Stimulated activated naive CD8-positive, alpha-beta T cell treated with anti-CD3 and anti-CD28 coated beads, Interleukin-15, Interleukin-2, amounts not matched to agents 100 ng/mL and 50 ng/mL, for 24 hours (primary cell): ENCODE results near the gene PPIP5K1.
"Not testable (repeated sequence)": the region's sequence is repeated elsewhere in the genome, so short reads cannot be mapped to it uniquely, and the experiment has no call there.

Experiments
- H3K27ac Mint-ChIP-seq: one replicate; pipeline ENCODE4 v1.8.0; 2021; ENCODE audit warnings: mild to moderate bottlenecking, mixed read lengths
- H3K27me3 Mint-ChIP-seq: one replicate; pipeline ENCODE4 v1.8.0; 2021; ENCODE audit warnings: mixed read lengths
- H3K36me3 Mint-ChIP-seq: one replicate; pipeline ENCODE4 v1.8.0; 2021; ENCODE audit warnings: low read depth, mixed read lengths
- H3K4me1 Mint-ChIP-seq: one replicate; pipeline ENCODE4 v1.8.0; 2021; ENCODE audit warnings: low read depth, mixed read lengths
- H3K4me3 Mint-ChIP-seq: one replicate; pipeline ENCODE4 v1.8.0; 2021; ENCODE audit warnings: mild to moderate bottlenecking, mixed read lengths
- H3K9me3 Mint-ChIP-seq: one replicate; pipeline ENCODE4 v1.8.0; 2021; ENCODE audit warnings: mixed read lengths

Gene PPIP5K1

GRCh38 chr15:43589778-43590466 is at the start of gene PPIP5K1:
TSS of gene PPIP5K1 (minus strand) at chr15:43590208. CDS start at chr15:43584504, 5,704 bp downstream.
- not testable (repeated sequence) for H3K27me3 Mint-ChIP-seq, H3K27ac Mint-ChIP-seq, H3K4me3 Mint-ChIP-seq, H3K9me3 Mint-ChIP-seq, H3K36me3 Mint-ChIP-seq, H3K4me1 Mint-ChIP-seq

GRCh38 chr15:43638464-43639204 is 48.6 kb upstream of the PPIP5K1 start:
- not testable (repeated sequence) for H3K36me3 Mint-ChIP-seq, H3K9me3 Mint-ChIP-seq, H3K4me3 Mint-ChIP-seq, H3K27me3 Mint-ChIP-seq, H3K4me1 Mint-ChIP-seq
- H3K27ac Mint-ChIP-seq: peak overlapping the region; percentile 75

DNA sequence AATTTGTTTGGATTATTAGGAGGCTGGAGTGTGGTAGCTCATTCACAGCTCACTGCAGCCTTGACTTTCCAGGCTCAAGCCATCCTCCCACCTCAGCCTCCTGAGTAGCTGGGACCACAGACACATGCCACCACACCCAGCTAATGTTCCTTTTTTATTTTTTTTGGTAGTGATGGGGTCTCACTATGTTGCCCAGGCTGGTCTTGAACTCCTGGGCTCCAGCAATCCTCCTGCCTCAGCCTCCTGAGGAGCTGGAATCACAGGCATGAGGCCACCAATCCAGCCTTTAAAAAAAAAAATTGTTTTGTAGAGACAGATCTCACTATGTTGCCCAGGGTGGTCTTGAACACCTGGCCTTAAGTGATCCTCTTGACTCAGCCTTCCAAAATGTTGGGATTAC is 36.9 kb upstream of the PPIP5K1 start:
- not testable (repeated sequence) for H3K36me3 Mint-ChIP-seq, H3K9me3 Mint-ChIP-seq, H3K27ac Mint-ChIP-seq, H3K4me3 Mint-ChIP-seq, H3K4me1 Mint-ChIP-seq, H3K27me3 Mint-ChIP-seq

GRCh38 chr15:43625106-43625505 is 35.1 kb upstream of the PPIP5K1 start:
- Mint-ChIP-seq H3K9me3 (no peaks in the 10 kb centered on the region), H3K4me1 (no peaks in the 10 kb centered on the region), H3K27me3 (peaks cover 2% of the 10 kb centered on the region), H3K4me3 (no peak overlapping the region), H3K27ac (no peak overlapping the region), H3K36me3 (no peaks in the 10 kb centered on the region)

GRCh38 chr15:43622068-43622799 is 32.2 kb upstream of the PPIP5K1 start:
- not testable (repeated sequence) for H3K27me3 Mint-ChIP-seq, H3K4me3 Mint-ChIP-seq, H3K9me3 Mint-ChIP-seq, H3K4me1 Mint-ChIP-seq, H3K27ac Mint-ChIP-seq, H3K36me3 Mint-ChIP-seq

DNA sequence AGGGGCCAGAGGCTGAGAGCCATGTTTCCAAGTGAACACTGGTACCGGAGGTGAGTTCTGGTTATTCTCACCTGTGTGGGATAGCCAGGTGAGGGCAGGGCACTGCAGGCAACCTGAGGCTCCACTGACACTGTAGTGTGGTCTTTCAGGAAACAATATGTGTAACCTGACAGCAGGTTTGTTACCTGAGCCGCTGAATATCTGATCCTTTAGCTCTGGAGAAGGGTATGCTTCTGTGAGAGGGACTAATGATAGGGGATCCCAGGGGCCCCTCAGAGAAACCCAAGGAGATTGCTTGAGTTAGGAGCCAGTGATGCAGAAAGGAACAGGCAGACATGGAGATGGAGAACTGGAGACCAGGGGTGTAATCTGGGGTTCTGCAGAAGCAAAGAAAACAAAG is 28.7 kb upstream of the PPIP5K1 start, which contains the start of gene STRC:
Gene STRC (minus strand): TSS at position 101 of the 400 bp plus-strand sequence. CDS start 78 bp downstream, at position 23.
- H3K27ac Mint-ChIP-seq, H3K9me3 Mint-ChIP-seq, H3K4me1 Mint-ChIP-seq, H3K27me3 Mint-ChIP-seq, H3K4me3 Mint-ChIP-seq, H3K36me3 Mint-ChIP-seq: not testable (repeated sequence)

GRCh38 chr15:43617750-43618149 is 27.7 kb upstream of the PPIP5K1 start:
- H3K27ac Mint-ChIP-seq, H3K36me3 Mint-ChIP-seq, H3K27me3 Mint-ChIP-seq, H3K9me3 Mint-ChIP-seq, H3K4me1 Mint-ChIP-seq, H3K4me3 Mint-ChIP-seq: not testable (repeated sequence)

DNA sequence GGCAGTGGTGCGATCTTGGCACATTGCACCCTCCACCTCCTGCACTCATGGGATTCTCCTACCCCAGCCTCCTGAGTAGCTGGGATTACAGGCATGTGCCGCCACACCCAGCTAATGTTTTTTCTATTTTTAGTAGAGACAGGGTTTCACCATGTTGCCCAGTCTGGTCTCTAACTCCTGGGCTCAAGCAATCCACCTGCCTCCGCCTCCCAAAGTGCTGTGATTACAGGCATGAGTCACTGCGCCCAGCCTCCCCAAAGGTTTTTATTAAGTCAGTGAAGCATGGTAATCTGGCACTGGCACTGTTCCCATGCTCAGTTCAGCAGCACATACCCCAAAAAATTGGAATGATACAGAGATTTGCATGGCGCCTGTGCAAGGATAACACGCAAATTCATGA is 12.2 kb upstream of the PPIP5K1 start:
- H3K27me3 Mint-ChIP-seq: peaks cover 34% of the 10 kb centered on the region
- H3K36me3 Mint-ChIP-seq, H3K4me3 Mint-ChIP-seq, H3K9me3 Mint-ChIP-seq, H3K4me1 Mint-ChIP-seq, H3K27ac Mint-ChIP-seq: not testable (repeated sequence)

- H3K27me3 Mint-ChIP-seq: peaks cover 41% of the 10 kb centered on the region
- H3K9me3 Mint-ChIP-seq, H3K36me3 Mint-ChIP-seq, H3K4me1 Mint-ChIP-seq, H3K4me3 Mint-ChIP-seq, H3K27ac Mint-ChIP-seq: not testable (repeated sequence)
Measured at GRCh38 chr15:43600200-43600599, 10.2 kb upstream of the PPIP5K1 start.

DNA sequence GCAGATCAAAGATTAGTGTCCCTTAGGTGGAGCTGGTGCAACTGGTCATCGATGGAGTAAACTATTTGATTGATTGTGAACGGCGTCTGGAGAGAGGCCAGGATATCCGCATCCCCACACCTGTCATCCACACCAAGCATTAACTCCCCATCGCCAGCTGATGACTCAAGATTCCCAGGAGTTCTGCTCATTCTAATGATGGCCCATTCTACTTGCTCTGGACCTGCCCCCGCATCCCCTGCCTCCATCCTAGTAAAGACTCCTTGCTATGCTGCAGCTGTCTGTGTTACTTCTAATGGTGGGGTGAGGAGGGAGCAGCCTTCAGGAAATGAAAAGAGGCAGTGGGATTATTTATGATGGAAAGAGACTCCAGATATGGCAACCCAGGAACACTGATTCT is 9.1 kb upstream of the PPIP5K1 start:
- H3K36me3 Mint-ChIP-seq, H3K27ac Mint-ChIP-seq, H3K4me3 Mint-ChIP-seq, H3K4me1 Mint-ChIP-seq, H3K9me3 Mint-ChIP-seq: not testable (repeated sequence)
- peaks cover 36% of the 10 kb centered on the region for H3K27me3 Mint-ChIP-seq

DNA sequence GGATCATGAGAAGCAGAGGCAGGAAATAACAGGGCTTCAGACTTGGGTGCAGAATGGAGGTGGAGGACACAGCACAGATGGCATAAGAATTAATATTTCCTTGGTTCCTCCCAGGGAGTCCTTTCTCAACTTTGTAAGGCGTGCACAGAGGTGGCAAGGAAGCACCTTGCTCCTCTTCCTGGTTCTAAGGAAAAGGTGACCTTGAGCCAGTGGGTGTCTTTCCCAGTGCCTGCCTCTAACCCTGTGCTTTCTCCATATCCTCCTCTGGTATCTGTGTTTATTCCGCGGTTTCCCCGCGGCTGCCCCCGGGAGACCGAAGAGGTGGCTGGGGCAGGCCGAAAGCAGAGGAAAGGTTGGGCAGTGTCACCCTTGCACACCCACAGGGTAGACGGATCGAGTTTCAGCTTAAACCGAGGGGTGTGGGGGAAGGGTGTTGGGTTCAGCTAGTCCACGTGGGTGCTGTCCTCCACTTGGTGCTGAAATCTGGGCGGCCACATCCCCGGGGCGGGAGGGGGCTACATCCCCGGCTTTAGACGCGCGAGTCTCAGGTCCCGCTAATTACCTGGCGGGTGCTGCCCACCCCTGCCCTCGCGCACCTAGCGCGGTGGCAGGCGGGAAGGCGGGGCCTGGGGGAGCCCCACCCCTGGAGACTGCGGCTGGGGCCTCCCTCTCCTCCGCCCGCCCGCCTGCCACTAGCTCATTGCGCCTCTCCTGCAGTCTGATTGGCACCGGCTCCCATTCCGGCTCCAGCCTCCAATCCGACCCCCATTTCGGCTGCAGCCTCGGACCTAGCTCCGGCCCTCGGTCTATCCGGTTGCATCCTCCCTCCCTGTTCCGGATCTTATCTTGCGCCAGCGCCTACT is 3.6 kb upstream of the PPIP5K1 start, which contains the start of gene CKMT1B:
Gene CKMT1B (plus strand): TSS at position 700 of the 863 bp plus-strand sequence. CDS start 192 bp downstream, outside the sequence.
- H3K27me3 Mint-ChIP-seq: peaks cover 16% of the 10 kb centered on the region
- not testable (repeated sequence) for H3K9me3 Mint-ChIP-seq, H3K4me1 Mint-ChIP-seq, H3K36me3 Mint-ChIP-seq, H3K4me3 Mint-ChIP-seq, H3K27ac Mint-ChIP-seq

DNA sequence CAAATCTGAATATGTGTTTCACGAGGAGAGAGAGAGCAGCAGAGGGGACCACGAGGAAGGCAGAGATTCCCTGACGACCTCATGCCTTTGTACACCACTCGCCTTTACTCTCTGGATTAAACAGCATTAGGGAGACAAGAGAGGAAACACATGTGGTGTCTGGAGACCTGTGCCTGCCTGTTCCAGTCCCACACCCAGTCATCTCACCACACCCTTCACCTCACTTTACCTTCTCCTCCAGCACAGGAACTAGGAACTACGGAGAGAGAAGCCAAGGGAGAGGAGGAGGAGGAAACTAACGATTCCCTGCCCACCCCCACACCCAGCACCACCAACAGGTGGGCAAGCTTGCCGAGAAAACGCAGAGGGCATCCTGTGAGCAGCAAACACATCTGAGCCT is 2.8 kb upstream of the PPIP5K1 start:
- not testable (repeated sequence) for H3K27ac Mint-ChIP-seq, H3K9me3 Mint-ChIP-seq, H3K4me3 Mint-ChIP-seq, H3K36me3 Mint-ChIP-seq, H3K4me1 Mint-ChIP-seq
- H3K27me3 Mint-ChIP-seq: peaks cover 13% of the 10 kb centered on the region

DNA sequence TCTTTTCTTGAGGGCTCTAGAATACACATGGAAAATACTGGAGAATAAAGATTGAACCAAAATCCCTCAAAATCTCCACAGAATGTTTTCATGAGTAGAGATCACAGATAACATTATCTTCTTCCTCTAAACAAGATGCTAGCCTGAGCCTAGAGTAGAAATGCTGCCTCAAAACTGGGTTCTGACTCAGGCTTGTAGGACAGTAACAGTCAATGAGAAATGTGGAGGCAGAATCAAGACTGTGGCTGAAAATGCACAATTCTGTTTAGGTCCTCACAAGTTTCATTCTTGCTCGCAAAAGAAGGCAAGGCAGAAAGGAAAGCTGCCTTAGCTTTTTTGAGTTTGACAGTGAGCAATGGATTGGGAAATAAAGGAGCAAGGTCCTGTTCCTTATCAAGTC is 15.4 kb downstream of the PPIP5K1 start:
- H3K27me3 Mint-ChIP-seq, H3K27ac Mint-ChIP-seq, H3K4me1 Mint-ChIP-seq, H3K4me3 Mint-ChIP-seq, H3K36me3 Mint-ChIP-seq, H3K9me3 Mint-ChIP-seq: not testable (repeated sequence)

DNA sequence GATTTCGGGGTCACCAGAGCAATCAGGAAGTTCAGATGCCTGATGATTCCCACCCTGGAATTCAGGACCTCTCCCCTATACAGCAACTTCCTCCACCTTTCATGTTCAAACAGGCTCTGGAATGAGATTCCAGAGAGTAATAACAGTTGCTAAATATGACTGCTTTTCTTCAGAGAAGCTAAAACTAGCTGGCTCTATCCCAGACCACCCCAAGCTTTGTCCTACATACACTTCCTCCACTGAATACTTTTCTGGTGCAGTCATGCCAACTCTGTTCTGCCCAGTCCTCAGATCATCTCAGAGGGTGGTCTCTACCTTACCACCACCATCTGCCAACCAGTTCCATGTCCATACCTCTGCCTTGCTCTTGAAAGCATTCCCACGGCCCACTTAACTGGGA is 23.4 kb downstream of the PPIP5K1 start:
- H3K4me3 Mint-ChIP-seq, H3K36me3 Mint-ChIP-seq, H3K9me3 Mint-ChIP-seq, H3K4me1 Mint-ChIP-seq, H3K27me3 Mint-ChIP-seq, H3K27ac Mint-ChIP-seq: not testable (repeated sequence)

GRCh38 chr15:43563793-43564192 is 26.2 kb downstream of the PPIP5K1 start:
- H3K4me1 Mint-ChIP-seq, H3K9me3 Mint-ChIP-seq, H3K36me3 Mint-ChIP-seq, H3K27me3 Mint-ChIP-seq, H3K4me3 Mint-ChIP-seq, H3K27ac Mint-ChIP-seq: not testable (repeated sequence)
